Kasumi-1 (cell line): Measurements from ENCODE around the gene RNF222.

Source experiments
- DNase-seq, 2 experiments: peaks; one replicate each; lab custom pipeline; 2025; lab: John Stamatoyannopoulos, UW

RNF222 gene

GRCh38 chr17:8345052-8345690 is 52.5 kb downstream of the RNF222 start:
- no peak for DNase-seq

- DNase-seq: no peak
Observed at GRCh38 chr17:8341456-8341855, 56.2 kb downstream of the RNF222 start.
